GM18502 (cell line): ENCODE data around the gene ULK1.

ENCODE experiments used
- ATAC-seq: cut with Tn5 transposase; IDR thresholded peaks from one replicate; pipeline ENCODE4 v1.9.1; 2021; ENCODE audit warnings: mild to moderate bottlenecking; ENCODE audit not compliant: unreplicated experiment, poor library complexity

The ULK1 gene

GRCh38 chr12:131905630-131906091 is 11.2 kb downstream of the ULK1 start:
- no peak for ATAC-seq

- no peak for ATAC-seq
Observed at GRCh38 chr12:131907379-131908091, 13.1 kb downstream of the ULK1 start.

- ATAC-seq: no peak
Observed at GRCh38 chr12:131908092-131909080, 14.0 kb downstream of the ULK1 start.

GRCh38 chr12:131909081-131909751 is 14.8 kb downstream of the ULK1 start:
- no peak for ATAC-seq

GRCh38 chr12:131909752-131910219 is 15.4 kb downstream of the ULK1 start:
- no peak for ATAC-seq

GRCh38 chr12:131910302-131911027 is 16.0 kb downstream of the ULK1 start:
- no peak for ATAC-seq

- ATAC-seq: no peak
Observed at GRCh38 chr12:131911028-131911650, 16.7 kb downstream of the ULK1 start.

GRCh38 chr12:131911851-131912477 is 17.5 kb downstream of the ULK1 start:
- no peak for ATAC-seq

- ATAC-seq: no peak
Observed at GRCh38 chr12:131912518-131913274, 18.3 kb downstream of the ULK1 start.

- ATAC-seq: no peak
Observed at GRCh38 chr12:131913666-131914065, 19.2 kb downstream of the ULK1 start.

GRCh38 chr12:131914179-131914702 is 19.8 kb downstream of the ULK1 start:
- ATAC-seq: no peak

GRCh38 chr12:131915000-131915689 is 20.7 kb downstream of the ULK1 start:
- ATAC-seq: no peak

GRCh38 chr12:131915823-131916222 is 21.4 kb downstream of the ULK1 start:
- no peak for ATAC-seq

GRCh38 chr12:131916306-131917138 is 22.1 kb downstream of the ULK1 start:
- no peak for ATAC-seq

GRCh38 chr12:131917139-131917710 is 22.8 kb downstream of the ULK1 start:
- no peak for ATAC-seq

GRCh38 chr12:131917711-131918306 is 23.4 kb downstream of the ULK1 start:
- ATAC-seq: no peak
